Mesendoderm (in vitro differentiated cells): ENCODE results near the gene SMYD1.

Source experiments
- DNase-seq: peaks from one replicate; pipeline ENCODE4 v3.0.0; 2013
- H2AK5ac ChIP-seq: 2 replicates; pipeline ENCODE4 v1.6.1; 2013; ENCODE audit warnings: low read length, inconsistent platforms
- H2BK120ac ChIP-seq: 2 replicates; pipeline ENCODE4 v1.6.1; 2013; ENCODE audit warnings: low read depth, mild to moderate bottlenecking, low read length, moderate library complexity, mixed read lengths
- H2BK15ac ChIP-seq: replicated peaks from 2 replicates; pipeline ENCODE4 v1.6.1; 2013; ENCODE audit warnings: low read depth, mild to moderate bottlenecking, moderate library complexity
- H2BK5ac ChIP-seq: 2 replicates; pipeline ENCODE4 v1.6.1; 2013; ENCODE audit warnings: low read length, inconsistent platforms
- H3K18ac ChIP-seq: 2 replicates; pipeline ENCODE4 v1.6.1; 2013; ENCODE audit warnings: mild to moderate bottlenecking, low read length, mixed read lengths
- H3K23ac ChIP-seq: one replicate; pipeline ENCODE4 v1.6.1; 2013; ENCODE audit warnings: low read length
- H3K27ac ChIP-seq: 2 replicates; pipeline ENCODE4 v1.5.1; 2013; ENCODE audit warnings: low read depth, mild to moderate bottlenecking, inconsistent platforms, low read length, moderate library complexity
- H3K27me3 ChIP-seq: 2 replicates; pipeline ENCODE4 v1.6.1; 2013; ENCODE audit warnings: low read length, control low read depth, mild to moderate bottlenecking, inconsistent platforms; ENCODE audit not compliant: insufficient read depth, poor library complexity
- H3K36me3 ChIP-seq: 2 replicates; pipeline ENCODE4 v1.6.1; 2013; ENCODE audit warnings: low read length, inconsistent platforms; ENCODE audit not compliant: control insufficient read depth, insufficient read depth
- H3K4ac ChIP-seq: one replicate; pipeline ENCODE4 v1.6.1; 2013; ENCODE audit warnings: low read depth, mild to moderate bottlenecking, low read length, moderate library complexity
- H3K4me1 ChIP-seq: 2 replicates; pipeline ENCODE4 v1.6.1; 2013; ENCODE audit warnings: low read depth, low read length, inconsistent platforms; ENCODE audit not compliant: control insufficient read depth
- H3K4me2 ChIP-seq: 2 replicates; pipeline ENCODE4 v1.6.1; 2013; ENCODE audit warnings: low read length
- H3K4me3 ChIP-seq: 2 replicates; pipeline ENCODE4 v1.5.1; 2013; ENCODE audit warnings: mild to moderate bottlenecking, low read length
- H3K56ac ChIP-seq: one replicate; pipeline ENCODE4 v1.6.1; 2013; ENCODE audit warnings: low read length
- H3K79me1 ChIP-seq: 2 replicates; pipeline ENCODE4 v1.6.1; 2013; ENCODE audit warnings: low read length, inconsistent platforms
- H3K79me2 ChIP-seq: 2 replicates; pipeline ENCODE4 v1.6.1; 2013; ENCODE audit warnings: mild to moderate bottlenecking, low read length; ENCODE audit not compliant: control insufficient read depth, insufficient read depth
- H3K9ac ChIP-seq: 2 replicates; pipeline ENCODE4 v1.6.1; 2013; ENCODE audit warnings: low read length, inconsistent platforms
- H4K5ac ChIP-seq: one replicate; pipeline ENCODE4 v1.6.1; 2013; ENCODE audit warnings: low read length
- H4K8ac ChIP-seq: one replicate; pipeline ENCODE4 v1.6.1; 2013; ENCODE audit warnings: low read depth, mild to moderate bottlenecking, control low read depth, low read length, moderate library complexity
- WGBS: extraction: QIAGEN DNeasy Blood & Tissue Kit; methylation state at CpG from one replicate; pipeline ENCODE4 v1.1.7; 2013; ENCODE audit warnings: low lambda C conversion rate, missing lambda C conversion rate; ENCODE audit not compliant: insufficient coverage; ENCODE audit errors: extremely low coverage; 5-methylcytosine and 5-hydroxymethylcytosine counted together

Gene SMYD1

GRCh38 chr2:88139804-88140203, 72.2 kb downstream of the SMYD1 start:
- no peak overlapping the region for H3K27ac ChIP-seq
- H3K36me3 ChIP-seq, result no peaks in the 10 kb centered on the region
- H3K79me2 ChIP-seq, result no peaks in the 10 kb centered on the region
- no peak overlapping the region for H2BK5ac ChIP-seq
- no peak overlapping the region for H2BK120ac ChIP-seq
- no peak overlapping the region for H3K4me3 ChIP-seq
- H2AK5ac ChIP-seq, result no peak overlapping the region
- no peak overlapping the region for H3K23ac ChIP-seq
- no peak overlapping the region for H3K4ac ChIP-seq
- no peak overlapping the region for H4K5ac ChIP-seq
- no peak overlapping the region for H4K8ac ChIP-seq
- H3K4me2 ChIP-seq, result no peak overlapping the region
- no peak overlapping the region for H3K9ac ChIP-seq
- H2BK15ac ChIP-seq, result no peak overlapping the region
- no peaks in the 10 kb centered on the region for H3K4me1 ChIP-seq
- H3K56ac ChIP-seq, result no peak overlapping the region
- H3K79me1 ChIP-seq, result no peaks in the 10 kb centered on the region
- H3K27me3 ChIP-seq, result peaks cover 2% of the 10 kb centered on the region
- DNase-seq, result no peak
- no peak overlapping the region for H3K18ac ChIP-seq
- WGBS, result no CpG with 5 or more reads among the region's 6 CpGs

GRCh38 chr2:88141952-88142351, 74.3 kb downstream of the SMYD1 start:
- H4K8ac ChIP-seq, result no peak overlapping the region
- H3K56ac ChIP-seq, result no peak overlapping the region
- H3K79me2 ChIP-seq, result no peaks in the 10 kb centered on the region
- H3K27ac ChIP-seq, result no peak overlapping the region
- no peaks in the 10 kb centered on the region for H3K36me3 ChIP-seq
- no peak overlapping the region for H3K4me3 ChIP-seq
- peaks cover 2% of the 10 kb centered on the region for H3K27me3 ChIP-seq
- no peak overlapping the region for H3K23ac ChIP-seq
- no peak overlapping the region for H3K9ac ChIP-seq
- no peak overlapping the region for H2BK5ac ChIP-seq
- DNase-seq, result no peak
- H2BK15ac ChIP-seq, result no peak overlapping the region
- H2AK5ac ChIP-seq, result no peak overlapping the region
- no CpG with 5 or more reads among the region's 2 CpGs for WGBS
- no peak overlapping the region for H3K18ac ChIP-seq
- H3K4me1 ChIP-seq, result no peaks in the 10 kb centered on the region
- H4K5ac ChIP-seq, result no peak overlapping the region
- H3K79me1 ChIP-seq, result no peaks in the 10 kb centered on the region
- no peak overlapping the region for H3K4ac ChIP-seq
- H2BK120ac ChIP-seq, result no peak overlapping the region
- H3K4me2 ChIP-seq, result no peak overlapping the region

- Histone ChIP-seq H3K27ac (no peak overlapping the region), H3K4me3 (no peak overlapping the region), H4K5ac (no peak overlapping the region), H3K27me3 (peaks cover 2% of the 10 kb centered on the region), H3K79me1 (no peaks in the 10 kb centered on the region), H3K4ac (no peak overlapping the region), H3K36me3 (no peaks in the 10 kb centered on the region), H3K4me1 (no peaks in the 10 kb centered on the region), H2BK15ac (no peak overlapping the region), H4K8ac (no peak overlapping the region), H3K9ac (no peak overlapping the region), H3K23ac (no peak overlapping the region), H3K79me2 (no peaks in the 10 kb centered on the region), H2BK120ac (no peak overlapping the region), H3K4me2 (no peak overlapping the region), H2AK5ac (no peak overlapping the region), H3K18ac (no peak overlapping the region), H3K56ac (no peak overlapping the region), H2BK5ac (no peak overlapping the region)
- no CpG with 5 or more reads among the region's 1 CpG for WGBS
- no peak for DNase-seq
These were observed 76.6 kb downstream of the SMYD1 start for GRCh38 chr2:88144271-88144670.

- Histone ChIP-seq H4K8ac (no peak overlapping the region), H3K4me2 (no peak overlapping the region), H2BK120ac (no peak overlapping the region), H3K9ac (no peak overlapping the region), H3K4me3 (no peak overlapping the region), H3K4ac (no peak overlapping the region), H2BK5ac (no peak overlapping the region), H3K27me3 (peaks cover 2% of the 10 kb centered on the region), H3K56ac (no peak overlapping the region), H3K4me1 (no peaks in the 10 kb centered on the region), H3K79me2 (no peaks in the 10 kb centered on the region), H3K23ac (no peak overlapping the region), H3K36me3 (no peaks in the 10 kb centered on the region), H3K79me1 (no peaks in the 10 kb centered on the region), H2BK15ac (no peak overlapping the region), H3K18ac (no peak overlapping the region), H3K27ac (no peak overlapping the region), H4K5ac (no peak overlapping the region), H2AK5ac (no peak overlapping the region)
- DNase-seq, result peak; percentile 12
- no CpG with 5 or more reads among the region's 10 CpGs for WGBS
These were observed 77.4 kb downstream of the SMYD1 start for GRCh38 chr2:88144914-88145497.

- no peak overlapping the region for H3K27ac ChIP-seq
- H2AK5ac ChIP-seq, result no peak overlapping the region
These were observed 79.0 kb downstream of the SMYD1 start for GRCh38 chr2:88146590-88146989.

GRCh38 chr2:88147145-88147544, 79.5 kb downstream of the SMYD1 start:
- Histone ChIP-seq H3K4me2 (no peak overlapping the region), H2BK5ac (no peak overlapping the region), H2BK120ac (no peak overlapping the region), H4K5ac (no peak overlapping the region), H2BK15ac (no peak overlapping the region), H3K4ac (no peak overlapping the region), H3K4me1 (no peaks in the 10 kb centered on the region), H3K36me3 (no peaks in the 10 kb centered on the region), H2AK5ac (no peak overlapping the region), H3K27me3 (peaks cover 2% of the 10 kb centered on the region), H3K4me3 (no peak overlapping the region), H3K79me2 (no peaks in the 10 kb centered on the region), H3K23ac (no peak overlapping the region), H3K9ac (no peak overlapping the region), H3K79me1 (no peaks in the 10 kb centered on the region), H4K8ac (no peak overlapping the region), H3K56ac (no peak overlapping the region), H3K18ac (no peak overlapping the region), H3K27ac (no peak overlapping the region)
- no CpG with 5 or more reads among the region's 2 CpGs for WGBS
- DNase-seq, result no peak

More at GRCh38 chr2:88146590-88146989, 79.0 kb downstream of the SMYD1 start:
- Histone ChIP-seq H3K23ac (no peak overlapping the region), H3K4me2 (no peak overlapping the region), H3K18ac (no peak overlapping the region), H2BK5ac (no peak overlapping the region), H4K8ac (no peak overlapping the region), H3K79me2 (no peaks in the 10 kb centered on the region), H3K4me3 (no peak overlapping the region), H4K5ac (no peak overlapping the region), H3K79me1 (no peaks in the 10 kb centered on the region), H3K36me3 (no peaks in the 10 kb centered on the region), H3K4ac (no peak overlapping the region), H2BK120ac (no peak overlapping the region), H3K27me3 (peaks cover 2% of the 10 kb centered on the region), H3K56ac (no peak overlapping the region), H2BK15ac (no peak overlapping the region), H3K9ac (no peak overlapping the region), H3K4me1 (no peaks in the 10 kb centered on the region)
- DNase-seq, result no peak
